NCI-H345 treated with DMSO at 0.1 percent for 48 hours (cell line): ENCODE data around the gene ERBB3.
A peak's percentile ranks its signal among the peaks of the same experiment; 100 is the strongest.

ENCODE experiments used
- DNase-seq: peaks from one replicate; lab custom pipeline; 2025; ENCODE audit not compliant: unreplicated experiment; lab: John Stamatoyannopoulos, UW

The ERBB3 gene

GRCh38 chr12:56129942-56130495 lies 50.1 kb downstream of the ERBB3 start:
- DNase-seq, result no peak

- DNase-seq, result no peak
Observed at GRCh38 chr12:56130876-56131275, 50.9 kb downstream of the ERBB3 start.

DNA sequence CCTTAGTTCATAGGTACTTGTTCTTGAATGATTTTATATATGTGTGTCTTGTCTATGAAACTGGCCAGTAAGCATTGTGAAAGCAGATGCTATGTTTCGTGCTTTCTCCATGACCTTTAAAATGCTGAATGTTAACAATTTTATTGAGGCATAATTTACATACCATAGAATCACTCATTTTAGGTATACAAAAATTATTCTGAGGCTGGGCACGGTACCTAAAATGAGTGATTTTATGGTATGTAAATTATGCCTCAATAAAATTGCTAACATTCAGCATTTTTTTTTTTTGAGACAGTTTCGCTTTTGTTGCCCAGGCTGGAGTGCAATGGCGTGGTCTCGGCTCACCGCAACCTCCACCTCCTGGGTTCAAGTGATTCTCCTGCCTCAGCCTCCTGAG lies 54.9 kb downstream of the ERBB3 start:
- no peak for DNase-seq

GRCh38 chr12:56137853-56138571 lies 58.0 kb downstream of the ERBB3 start:
- no peak for DNase-seq

- no peak for DNase-seq
Observed at GRCh38 chr12:56141946-56142784, 62.2 kb downstream of the ERBB3 start.

GRCh38 chr12:56143217-56143616 lies 63.3 kb downstream of the ERBB3 start:
- DNase-seq, result no peak

- DNase-seq, result no peak
Observed at GRCh38 chr12:56143870-56144269, 63.9 kb downstream of the ERBB3 start.

DNA sequence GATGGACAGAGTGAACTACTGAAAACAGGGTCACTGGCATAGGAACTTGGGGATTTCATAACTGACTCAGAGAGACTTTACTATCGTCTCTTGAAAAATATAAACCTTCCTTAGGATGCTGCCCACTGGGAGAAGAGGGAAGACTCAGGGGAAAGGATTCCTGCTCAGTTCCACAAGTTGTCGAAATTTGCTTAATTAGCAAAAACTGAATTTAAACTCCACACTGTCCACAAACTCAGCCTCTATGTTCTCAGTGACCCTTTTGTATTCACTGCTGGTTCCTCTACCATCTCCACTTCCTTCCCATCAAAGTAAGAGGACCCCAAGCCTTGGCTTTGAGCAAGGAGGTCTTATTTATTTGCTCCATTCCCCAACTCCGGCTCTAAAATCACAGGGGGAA lies 65.3 kb downstream of the ERBB3 start:
- DNase-seq, result no peak

DNA sequence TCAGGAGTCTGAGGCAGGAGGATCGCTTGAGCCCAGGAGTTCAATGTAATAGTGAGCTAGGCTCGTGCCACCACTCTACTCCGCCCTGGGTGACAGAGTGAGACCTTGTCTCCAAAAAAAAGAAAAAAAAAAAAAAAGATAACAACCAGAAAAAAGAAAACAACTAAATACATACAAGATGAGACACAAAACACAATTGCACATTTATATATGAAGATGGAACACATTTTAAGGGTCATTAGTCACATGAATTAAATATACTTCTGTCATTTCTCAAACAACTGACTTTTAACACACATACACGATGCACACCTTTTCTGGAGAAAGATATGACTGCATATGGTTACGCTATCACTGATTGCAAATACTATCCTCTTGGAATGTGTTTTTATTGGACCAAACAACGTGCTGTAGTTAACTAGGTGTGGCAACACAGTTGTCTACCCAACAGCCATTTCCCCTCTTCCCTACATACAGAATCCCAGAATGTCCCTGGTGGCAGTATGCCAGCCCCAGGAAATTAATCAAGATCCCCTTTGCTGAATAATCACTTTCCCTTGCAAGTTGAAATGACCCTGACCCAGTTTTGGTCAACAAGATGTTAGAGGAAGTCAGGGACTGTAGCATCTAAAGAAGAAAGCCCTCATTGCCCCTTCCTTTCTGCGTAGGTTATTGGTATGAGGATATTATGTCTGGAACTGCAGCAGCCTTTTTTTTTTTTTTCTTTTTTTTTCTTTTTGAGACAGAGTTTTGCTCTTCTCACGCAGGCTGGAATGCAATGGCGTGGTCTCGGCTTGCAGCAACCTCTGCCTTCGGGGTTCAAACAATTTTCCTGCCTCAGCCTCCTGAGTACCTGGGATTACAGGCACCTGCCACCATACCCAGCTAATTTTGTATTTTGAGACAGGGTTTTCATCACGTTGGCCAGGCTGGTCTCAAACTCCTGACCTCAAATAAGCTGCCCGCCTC lies 66.8 kb downstream of the ERBB3 start:
- no peak for DNase-seq

DNA sequence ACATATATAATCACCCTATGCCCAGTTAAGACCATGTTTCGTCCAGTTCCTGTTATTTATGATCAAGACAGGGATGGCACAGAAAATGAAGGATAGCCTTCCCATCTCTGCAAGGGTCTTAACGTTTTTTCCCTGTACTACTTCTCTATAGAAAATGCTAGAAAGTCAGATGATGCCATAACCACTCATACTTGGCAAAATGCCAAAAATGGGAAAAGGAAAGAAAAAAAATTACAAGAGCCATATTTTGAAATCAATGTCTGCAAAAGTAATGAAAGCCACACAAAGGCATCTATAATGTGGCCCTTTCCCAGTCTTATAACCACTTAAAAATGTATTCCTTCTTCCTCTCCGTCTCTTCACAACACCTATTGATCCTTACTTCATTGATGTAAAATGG lies 70.6 kb downstream of the ERBB3 start:
- DNase-seq, result no peak

DNA sequence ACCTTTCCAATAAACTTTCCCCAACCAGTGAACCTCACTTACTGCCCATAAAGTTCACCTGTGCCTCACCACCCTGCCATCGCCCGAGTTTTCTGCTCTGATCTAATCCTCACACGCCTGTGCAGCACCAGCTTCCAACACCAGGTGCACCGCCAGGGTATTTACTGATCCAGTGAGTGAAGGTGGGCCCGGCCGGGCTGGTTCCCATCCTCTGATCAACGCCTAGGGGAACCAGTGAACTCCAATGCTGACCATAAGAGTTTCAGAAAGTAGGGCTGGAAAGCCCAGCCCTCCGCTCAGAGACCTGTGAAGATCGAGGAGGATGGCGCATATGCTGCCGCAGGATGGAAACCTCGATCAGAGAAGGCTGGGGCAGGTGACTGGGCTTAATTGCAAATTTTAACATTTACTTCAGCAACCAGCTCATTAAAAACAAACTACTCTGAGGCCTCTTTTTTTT lies 71.7 kb downstream of the ERBB3 start:
- DNase-seq, result peak; percentile 78

- peak; percentile 81 for DNase-seq
Observed at GRCh38 chr12:56152132-56152755, 72.3 kb downstream of the ERBB3 start, which contains the start of gene MYL6B. MYL6B (plus strand) TSS chr12:56152587; CDS start chr12:56153919, 1,332 bp downstream.
